ENCODE data around the gene SBNO2. TPM values are rescaled to one million over a fixed set of nuclear protein-coding genes. Genes with fewer than 3 reads are reported as not detected.
A peak's percentile ranks its signal among the peaks of the same experiment; 100 is the strongest.

The SBNO2 gene
- total and polyA plus RNA-seq, 2 donors (not counting 1 experiment from before 2014, with no cell fraction given), result 42.8 to 83.3 TPM

DNA sequence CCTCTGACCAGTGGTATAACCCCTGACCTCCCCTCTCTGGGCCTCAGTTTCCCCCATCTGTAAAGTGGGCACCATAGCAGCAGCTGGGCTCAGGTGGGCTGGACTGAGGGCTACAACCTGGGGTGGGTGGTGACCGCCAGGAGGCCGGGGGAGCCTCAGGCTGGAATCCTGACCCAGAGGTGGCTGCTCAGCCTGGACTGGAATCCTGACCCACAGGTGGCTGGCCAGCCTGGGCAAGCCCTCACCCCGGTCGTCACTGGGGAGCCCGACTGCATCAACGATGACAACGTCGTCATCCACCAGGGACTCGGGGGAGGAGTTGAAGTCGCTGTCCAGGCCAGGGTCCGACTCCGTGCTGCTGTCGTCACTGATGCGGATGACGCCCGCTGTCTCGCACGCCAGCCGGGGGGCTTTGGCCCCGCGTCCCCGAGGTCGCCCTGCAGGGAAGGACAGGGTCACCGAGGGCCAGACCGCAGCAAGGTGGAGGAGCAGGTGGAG lies 60.0 kb downstream of the SBNO2 start:
- no peak for TF ChIP-seq EZH2 (IDR thresholded peaks at IDR 0.05; ENCODE audit: borderline replicate concordance, insufficient read depth, low read depth, low read length, poor library complexity, severe bottlenecking)
- no peak for TF ChIP-seq CTCF (IDR thresholded peaks at IDR 0.05)
- H3K27ac ChIP-seq (ENCODE audit: low read length in 2 of 2), result no peak overlapping the region
- H3K79me2 ChIP-seq (ENCODE audit: control insufficient read depth, insufficient read depth, low read length), result peaks cover 19% of the 10 kb centered on the region
- H3K27me3 ChIP-seq (replicated peaks in 1 of 4; ENCODE audit: control extremely low read depth in 1 of 4, control insufficient read depth in 3 of 4, insufficient read depth in 4 of 4, low read length in 3 of 4), result no peaks in the 10 kb centered on the region
- no peak overlapping the region for H3K4me3 ChIP-seq (ENCODE audit: control extremely low read depth in 1 of 5, extremely low read depth in 1 of 5, insufficient read depth in 1 of 5, low read depth in 2 of 5, low read length in 4 of 5)
- no peak overlapping the region for H3K4me3 Mint-ChIP-seq
- peak overlapping the region; percentile 53 for H3K27ac Mint-ChIP-seq
- peaks cover 5% of the 10 kb centered on the region for H3K4me1 Mint-ChIP-seq
- H3K4me1 ChIP-seq (ENCODE audit: control insufficient read depth in 2 of 2, insufficient read depth in 2 of 2, low read length in 2 of 2), result peaks cover 6 to 12% of the 10 kb centered on the region in 2 donors
- H3K4me2 ChIP-seq (replicated peaks; ENCODE audit: low read depth, low read length, poor library complexity, severe bottlenecking), result no peak overlapping the region
- H3K9ac ChIP-seq (ENCODE audit: low read length), result no peak overlapping the region
- no peak for ATAC-seq (ENCODE audit: low read depth)
- peaks cover 0 to 49% of the 10 kb centered on the region in 2 experiments for H3K36me3 ChIP-seq (replicated peaks in 1 of 2; ENCODE audit: control extremely low read depth in 1 of 2, control insufficient read depth in 1 of 2, extremely low read depth in 1 of 2, insufficient read depth in 2 of 2, low read length in 1 of 2)
- ChIA-PET CTCF (interaction anchor here (0.6 to 3.9 kb wide), 32 partner anchors 10 to 176 kb away, joined by 3 to 62 read pairs (median 5); partner anchors contain the start of genes ATP5F1D, CBARP, CIRBP and GPX4), POLR2A (interaction anchor here (0.6 to 1.5 kb wide), 4 partner anchors 9 to 107 kb away, joined by 3 to 7 read pairs (median 6); partner anchors contain the start of gene GPX4)
- WGBS (ENCODE audit: insufficient coverage), result 97% methylated on average over 25 of the region's 25 CpGs
- H4K20me1 ChIP-seq (ENCODE audit: control insufficient read depth, insufficient read depth, low read length, poor library complexity, severe bottlenecking), result peaks cover 32% of the 10 kb centered on the region
- no peaks in the 10 kb centered on the region for H3K9me3 ChIP-seq (ENCODE audit: control extremely low read depth in 1 of 3, control insufficient read depth in 2 of 3, insufficient read depth in 1 of 3, low read length in 2 of 3)
- H3K27me3 Mint-ChIP-seq, result no peaks in the 10 kb centered on the region
- no peak overlapping the region for H2AFZ ChIP-seq (ENCODE audit: insufficient read depth, low read depth, low read length, poor library complexity, severe bottlenecking)
- H3K9me3 Mint-ChIP-seq (ENCODE audit: insufficient read depth), result no peaks in the 10 kb centered on the region
- DNase-seq, result no peak
- intact Hi-C loops (cut with micrococcal nuclease), result loop anchor here (1.0 to 5.0 kb wide), 3 partner anchors 19 to 126 kb away; no protein-coding TSS in a partner anchor
